H9 (cell line): Measurements from ENCODE around the gene ADRB1. TPM values are rescaled to one million over a fixed set of nuclear protein-coding genes. Genes with fewer than 3 reads are reported as not detected.

Source experiments
- DNase-seq: peaks from one replicate; pipeline ENCODE4 v3.0.0-alpha.2; 2017
- H2AFZ ChIP-seq: one replicate; pipeline ENCODE4 v1.6.1; 2013; ENCODE audit warnings: mild to moderate bottlenecking, low read length, control low read depth, moderate library complexity
- H2AK5ac ChIP-seq: 2 replicates; pipeline ENCODE4 v1.6.1; 2013; ENCODE audit warnings: low read length, control low read depth, mixed read lengths; ENCODE audit not compliant: insufficient read length
- H2BK120ac ChIP-seq: one replicate; pipeline ENCODE4 v1.6.1; 2013; ENCODE audit warnings: low read depth, mild to moderate bottlenecking, low read length, control low read depth, inconsistent platforms; ENCODE audit not compliant: poor library complexity, severe bottlenecking
- H2BK12ac ChIP-seq: 2 replicates; pipeline ENCODE4 v1.6.1; 2013; ENCODE audit warnings: low read length, control low read depth, mixed read lengths, low read depth; ENCODE audit not compliant: insufficient read length
- H2BK15ac ChIP-seq: 2 replicates; pipeline ENCODE4 v1.6.1; 2013; ENCODE audit warnings: low read depth, low read length, control low read depth
- H2BK20ac ChIP-seq: one replicate; pipeline ENCODE4 v1.6.1; 2013; ENCODE audit warnings: low read depth, mild to moderate bottlenecking, low read length, control low read depth, inconsistent platforms; ENCODE audit not compliant: poor library complexity, severe bottlenecking
- H2BK5ac ChIP-seq: 2 replicates; pipeline ENCODE4 v1.6.1; 2013; ENCODE audit warnings: low read length, control low read depth, mixed read lengths; ENCODE audit not compliant: insufficient read length
- H3K14ac ChIP-seq: 2 replicates; pipeline ENCODE4 v1.6.1; 2013; ENCODE audit warnings: low read length, control low read depth; ENCODE audit not compliant: insufficient read depth
- H3K18ac ChIP-seq: 2 replicates; pipeline ENCODE4 v1.6.1; 2013; ENCODE audit warnings: low read depth, mild to moderate bottlenecking, mixed read lengths, low read length, control low read depth; ENCODE audit not compliant: insufficient read length
- H3K23ac ChIP-seq: 2 replicates; pipeline ENCODE4 v1.6.1; 2013; ENCODE audit warnings: low read length, control low read depth, mixed read lengths, low read depth; ENCODE audit not compliant: insufficient read length
- H3K23me2 ChIP-seq: 2 replicates; pipeline ENCODE4 v1.6.1; 2013; ENCODE audit warnings: low read depth, mild to moderate bottlenecking, mixed read lengths, low read length, control low read depth; ENCODE audit not compliant: insufficient read length, poor library complexity, severe bottlenecking
- H3K27ac ChIP-seq: 2 replicates; pipeline ENCODE4 v1.5.1; 2013; ENCODE audit warnings: low read length, control low read depth, mixed read lengths, low read depth; ENCODE audit not compliant: insufficient read length
- H3K27me3 ChIP-seq: 2 replicates; pipeline ENCODE4 v1.6.1; 2013; ENCODE audit warnings: low read length, control low read depth, inconsistent platforms; ENCODE audit not compliant: insufficient read depth
- H3K4ac ChIP-seq: 2 replicates; pipeline ENCODE4 v1.6.1; 2013; ENCODE audit warnings: low read depth, mild to moderate bottlenecking, control low read depth, inconsistent platforms, low read length, moderate library complexity
- H3K4me1 ChIP-seq: 2 replicates; pipeline ENCODE4 v1.6.1; 2013; ENCODE audit warnings: low read length, control low read depth, inconsistent platforms; ENCODE audit not compliant: insufficient read depth
- H3K4me2 ChIP-seq: 2 replicates; pipeline ENCODE4 v1.6.1; 2013; ENCODE audit warnings: low read length, control low read depth, mixed read lengths; ENCODE audit not compliant: insufficient read length, insufficient read depth
- H3K56ac ChIP-seq: 2 replicates; pipeline ENCODE4 v1.6.1; 2013; ENCODE audit warnings: low read depth, mild to moderate bottlenecking, mixed read lengths, low read length, control low read depth; ENCODE audit not compliant: insufficient read length
- H3K79me1 ChIP-seq: 2 replicates; pipeline ENCODE4 v1.6.1; 2013; ENCODE audit warnings: low read depth, mild to moderate bottlenecking, moderate library complexity, low read length, control low read depth, inconsistent platforms; ENCODE audit not compliant: insufficient read depth, poor library complexity, severe bottlenecking
- H3K79me2 ChIP-seq: 2 replicates; pipeline ENCODE4 v1.6.1; 2013; ENCODE audit warnings: low read length, control low read depth, inconsistent platforms; ENCODE audit not compliant: insufficient read depth
- H3K9ac ChIP-seq: 2 replicates; pipeline ENCODE4 v1.6.1; 2013; ENCODE audit warnings: low read length, control low read depth, mixed read lengths; ENCODE audit not compliant: insufficient read length; ENCODE audit errors: extremely low read depth
- H3K9me3 ChIP-seq: one replicate; pipeline ENCODE4 v1.6.1; 2013; ENCODE audit warnings: low read depth, low read length, inconsistent platforms; ENCODE audit not compliant: control insufficient read depth
- H3T11ph ChIP-seq: one replicate; pipeline ENCODE4 v1.6.1; 2013; ENCODE audit warnings: mild to moderate bottlenecking, low read length, control low read depth, inconsistent platforms
- H4K20me1 ChIP-seq: one replicate; pipeline ENCODE4 v1.6.1; 2013; ENCODE audit not compliant: control insufficient read depth, insufficient read length, insufficient read depth
- H4K5ac ChIP-seq: 2 replicates; pipeline ENCODE4 v1.6.1; 2013; ENCODE audit warnings: low read depth, mild to moderate bottlenecking, mixed read lengths, low read length, control low read depth; ENCODE audit not compliant: insufficient read length
- H4K8ac ChIP-seq: replicated peaks from 2 replicates; pipeline ENCODE4 v1.6.1; 2013; ENCODE audit warnings: low read length, control low read depth, mixed read lengths, low read depth; ENCODE audit not compliant: insufficient read length
- H4K91ac ChIP-seq: 2 replicates; pipeline ENCODE4 v1.6.1; 2013; ENCODE audit warnings: low read depth, mild to moderate bottlenecking, moderate library complexity, mixed read lengths, low read length, control low read depth; ENCODE audit not compliant: insufficient read length
- H3K27ac Mint-ChIP-seq, 3 experiments: 2 replicates in 2 of 3; 3 replicates in 1 of 3; pipeline ENCODE4 v1.8.0; 2020 to 2021; ENCODE audit warnings: mixed read lengths in 3 of 3, mild to moderate bottlenecking in 1 of 3, moderate library complexity in 1 of 3
- H3K27me3 Mint-ChIP-seq: 2 replicates; pipeline ENCODE4 v1.8.0; 2021; ENCODE audit warnings: low read depth, mild to moderate bottlenecking, moderate library complexity, mixed read lengths
- H3K36me3 Mint-ChIP-seq, 3 experiments: 2 replicates in 2 of 3; 3 replicates in 1 of 3; pipeline ENCODE4 v1.8.0; 2020 to 2021; ENCODE audit warnings: low read depth in 3 of 3, mixed read lengths in 3 of 3; ENCODE audit not compliant: insufficient read depth in 1 of 3
- H3K4me1 Mint-ChIP-seq, 2 experiments: 2 replicates each; pipeline ENCODE4 v1.8.0; 2020; ENCODE audit warnings: mixed read lengths in 2 of 2
- H3K4me3 Mint-ChIP-seq, 2 experiments: 2 replicates in 1 of 2; 3 replicates in 1 of 2; pipeline ENCODE4 v1.8.0; 2020 to 2021; ENCODE audit warnings: mild to moderate bottlenecking in 2 of 2, mixed read lengths in 2 of 2, moderate library complexity in 1 of 2
- H3K9me3 Mint-ChIP-seq, 2 experiments: 2 replicates in 1 of 2; 3 replicates in 1 of 2; pipeline ENCODE4 v1.8.0; 2020; ENCODE audit warnings: mild to moderate bottlenecking in 2 of 2, mixed read lengths in 2 of 2, moderate library complexity in 1 of 2
- CTCF ChIP-seq: fragments of 200-600 bp; sonication (generic); conservative IDR thresholded peaks from 3 replicates; pipeline ENCODE4 v1.8.0; 2021; ENCODE audit warnings: antibody characterized with exemption, mild to moderate bottlenecking
- WGBS: extraction: QIAGEN DNeasy Blood & Tissue Kit; methylation state at CpG from one replicate; pipeline ENCODE4 v1.1.7; 2013; ENCODE audit warnings: missing lambda C conversion rate, low lambda C conversion rate, mixed read lengths; ENCODE audit not compliant: insufficient read length; ENCODE audit errors: extremely low coverage; 5-methylcytosine and 5-hydroxymethylcytosine counted together
- total RNA-seq: library from RNA; stranded (reverse); gene quantifications from 2 replicates; pipeline ENCODE4 v1.2.1, GENCODE V29; 2021

Gene ADRB1
- total RNA-seq, 1 experiment from 2014 or later = 0.13 TPM

DNA sequence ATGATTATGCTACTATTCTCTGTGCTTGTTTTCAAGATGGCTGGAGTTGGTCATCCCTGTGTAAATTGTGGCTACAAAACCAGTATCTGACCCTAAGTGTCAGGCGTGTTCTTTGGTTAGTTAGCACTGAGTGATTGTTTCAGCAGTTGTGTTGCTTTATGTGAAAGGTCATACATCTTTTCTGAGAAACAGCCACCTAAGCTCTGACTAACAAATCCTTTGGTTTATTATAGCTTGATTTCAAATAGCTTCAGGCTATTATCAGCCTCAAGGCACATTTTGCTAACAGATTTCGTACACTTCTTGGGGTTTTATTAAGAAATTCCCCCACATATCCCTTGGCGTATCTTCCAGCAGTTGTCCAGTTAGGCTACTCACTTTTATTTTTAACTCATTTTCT lies 4.8 kb upstream of the ADRB1 start:
- Mint-ChIP-seq H3K4me3 (no peak overlapping the region), H3K27me3 (peaks cover 55% of the 10 kb centered on the region), H3K27ac (no peak overlapping the region), H3K9me3 (no peaks in the 10 kb centered on the region; a peak in 1 of 5 replicates), H3K4me1 (peaks cover 3 to 5% of the 10 kb centered on the region in 2 experiments; a peak in 3 of 4 replicates), H3K36me3 (no peaks in the 10 kb centered on the region; a peak in 1 of 7 replicates)
- Histone ChIP-seq H3K27ac (no peak overlapping the region), H3K79me2 (no peaks in the 10 kb centered on the region), H3K23me2 (peaks cover 6% of the 10 kb centered on the region), H3K27me3 (peaks cover 8% of the 10 kb centered on the region; the same call in 1 of the 2 replicates), H2BK120ac (no peak overlapping the region), H2BK20ac (no peak overlapping the region), H4K91ac (no peak overlapping the region), H3K79me1 (no peaks in the 10 kb centered on the region), H4K20me1 (no peaks in the 10 kb centered on the region), H2BK15ac (no peak overlapping the region), H2AFZ (no peak overlapping the region), H2BK5ac (no peak overlapping the region), H3K23ac (no peak overlapping the region), H4K5ac (no peak overlapping the region), H3K56ac (no peak overlapping the region), H3T11ph (no peak overlapping the region), H3K9ac (no peak overlapping the region), H3K4me2 (no peak overlapping the region), H2AK5ac (no peak overlapping the region), H3K4ac (no peak overlapping the region), H3K18ac (no peak overlapping the region), H3K4me1 (no peaks in the 10 kb centered on the region), H2BK12ac (no peak overlapping the region), H3K9me3 (no peaks in the 10 kb centered on the region), H4K8ac (no peak overlapping the region), H3K14ac (no peak overlapping the region)
- TF ChIP-seq CTCF = no peak
- no peak for DNase-seq
- no CpG with 5 or more reads among the region's 3 CpGs for WGBS
